BJ (cell line): Measurements from ENCODE around the gene DNHD1. TPM values are rescaled to one million over a fixed set of nuclear protein-coding genes. Genes with fewer than 3 reads are reported as not detected.

Experiments
- CTCF ChIA-PET: fragments of 350-600 bp; formaldehyde crosslinking; extraction: SDS; loops from one replicate; lab custom pipeline; 2021; ENCODE audit warnings: antibody characterized with exemption, inconsistent platforms; lab: Yijun Ruan, JAX
- POLR2A ChIA-PET: fragments of 300-600 bp; sonication (Branson Sonifier 250); formaldehyde crosslinking; extraction: SDS; loops from one replicate; lab custom pipeline; 2021; ENCODE audit warnings: antibody characterized with exemption; lab: Charles Lee
- DNase-seq: peaks from one replicate; pipeline ENCODE4 v3.0.0-alpha.2; 2011; ENCODE audit warnings: low read depth
- H3K27me3 ChIP-seq: 2 replicates; pipeline ENCODE4 v1.6.0; 2011; ENCODE audit warnings: low read length; ENCODE audit not compliant: control insufficient read depth, insufficient read depth
- H3K36me3 ChIP-seq: 2 replicates; pipeline ENCODE4 v1.5.1; 2011; ENCODE audit warnings: low read length; ENCODE audit not compliant: control insufficient read depth, insufficient read depth
- H3K4me3 ChIP-seq: 2 replicates; pipeline ENCODE4 v1.5.1; 2011; ENCODE audit warnings: low read depth, mild to moderate bottlenecking, control low read depth, low read length
- polyA plus RNA-seq: library from polyadenylated mRNA; depleted of rRNA; stranded (reverse); fragments of >200 nt; gene quantifications from 2 replicates; pipeline ENCODE4 v1.2.3, GENCODE V29; 2011
- TF ChIP-seq, protein P1 (sequence below): IDR thresholded peaks from 2 replicates; pipeline ENCODE4 v1.5.1; 2011; ENCODE audit warnings: low read depth, mild to moderate bottlenecking, control low read depth, inconsistent platforms, low read length, moderate library complexity; ENCODE audit not compliant: insufficient read depth

Gene DNHD1
- polyA plus RNA-seq, 1 experiment = 3.1 TPM

DNA sequence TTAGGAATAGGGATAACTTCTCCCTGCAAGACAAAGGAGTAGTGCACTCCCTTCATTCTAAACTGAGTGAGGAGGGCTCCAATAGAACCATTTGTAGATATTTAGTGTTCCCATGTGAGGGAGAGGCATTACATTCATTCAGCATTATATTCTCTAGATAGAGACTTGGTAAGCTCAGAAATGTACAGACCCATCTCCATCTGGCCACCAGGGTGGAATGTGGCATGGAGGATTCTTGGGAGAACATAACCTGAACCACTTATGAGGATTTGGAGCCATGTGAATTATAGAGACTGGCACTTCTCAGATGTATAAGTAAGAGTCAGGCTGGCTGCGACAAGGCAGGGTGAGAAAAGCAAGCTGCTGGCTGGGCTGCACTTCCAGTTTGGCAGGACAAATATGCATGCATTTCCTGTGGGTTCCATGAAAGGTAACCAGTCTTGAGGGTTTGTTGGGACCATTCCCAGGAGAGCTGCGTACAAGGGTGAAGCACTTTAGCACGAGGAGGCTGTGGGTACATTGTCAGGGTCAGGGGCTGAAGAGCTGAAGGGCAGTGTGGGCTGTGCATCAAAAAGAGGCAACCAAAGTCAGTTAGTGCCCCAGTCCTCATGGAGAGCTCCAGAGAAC is 97.2 kb downstream of the DNHD1 start:
- Histone ChIP-seq H3K27me3 (no peaks in the 10 kb centered on the region), H3K36me3 (peaks cover 11% of the 10 kb centered on the region), H3K4me3 (no peak overlapping the region)
- CTCF ChIA-PET = interaction anchor here (0.7 to 3.7 kb wide), 6 partner anchors 10 to 89 kb away, joined by 3 to 17 read pairs (median 4); partner anchors contain the start of genes ILK, MRPL17 and RRP8
- TF ChIP-seq, protein P1, sequence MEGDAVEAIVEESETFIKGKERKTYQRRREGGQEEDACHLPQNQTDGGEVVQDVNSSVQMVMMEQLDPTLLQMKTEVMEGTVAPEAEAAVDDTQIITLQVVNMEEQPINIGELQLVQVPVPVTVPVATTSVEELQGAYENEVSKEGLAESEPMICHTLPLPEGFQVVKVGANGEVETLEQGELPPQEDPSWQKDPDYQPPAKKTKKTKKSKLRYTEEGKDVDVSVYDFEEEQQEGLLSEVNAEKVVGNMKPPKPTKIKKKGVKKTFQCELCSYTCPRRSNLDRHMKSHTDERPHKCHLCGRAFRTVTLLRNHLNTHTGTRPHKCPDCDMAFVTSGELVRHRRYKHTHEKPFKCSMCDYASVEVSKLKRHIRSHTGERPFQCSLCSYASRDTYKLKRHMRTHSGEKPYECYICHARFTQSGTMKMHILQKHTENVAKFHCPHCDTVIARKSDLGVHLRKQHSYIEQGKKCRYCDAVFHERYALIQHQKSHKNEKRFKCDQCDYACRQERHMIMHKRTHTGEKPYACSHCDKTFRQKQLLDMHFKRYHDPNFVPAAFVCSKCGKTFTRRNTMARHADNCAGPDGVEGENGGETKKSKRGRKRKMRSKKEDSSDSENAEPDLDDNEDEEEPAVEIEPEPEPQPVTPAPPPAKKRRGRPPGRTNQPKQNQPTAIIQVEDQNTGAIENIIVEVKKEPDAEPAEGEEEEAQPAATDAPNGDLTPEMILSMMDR = no peak
- DNase-seq = no peak
- POLR2A ChIA-PET = no interaction called here

DNA sequence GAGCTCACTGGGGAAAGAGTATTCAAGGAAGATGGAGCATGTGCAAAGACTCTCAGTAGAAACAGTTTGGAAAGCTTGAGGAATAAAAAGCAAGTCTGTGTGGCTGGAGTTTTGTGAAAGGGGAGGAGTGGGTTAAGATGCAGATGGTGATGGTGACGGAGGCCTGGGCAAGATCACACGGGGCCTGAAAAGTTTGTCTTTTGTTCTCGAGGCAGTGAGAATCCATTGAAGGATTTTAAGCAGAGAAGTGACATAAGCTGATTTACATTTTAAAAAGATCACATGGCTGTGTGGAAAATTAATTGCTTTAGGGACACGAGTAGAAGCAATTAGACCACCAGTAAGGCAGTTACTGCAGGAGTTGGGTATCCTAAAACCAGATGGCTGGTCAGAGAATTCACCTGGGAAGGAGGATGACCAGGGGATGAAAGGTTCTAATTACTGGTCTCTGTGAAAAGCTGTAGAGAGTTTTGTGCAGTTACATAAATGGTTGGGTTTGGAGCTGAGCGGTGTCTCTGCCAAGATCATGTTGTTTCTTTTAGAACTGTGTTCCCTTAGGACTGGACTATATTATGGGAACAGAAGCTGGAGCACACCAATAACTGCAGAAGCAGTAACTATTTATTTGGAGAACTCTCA is 99.3 kb downstream of the DNHD1 start:
- TF ChIP-seq, protein P1 = no peak
- POLR2A ChIA-PET = no interaction called here
- H3K36me3 ChIP-seq = peaks cover 26% of the 10 kb centered on the region
- H3K27me3 ChIP-seq = no peaks in the 10 kb centered on the region
- CTCF ChIA-PET = interaction anchor here (0.6 to 3.7 kb wide), 5 partner anchors 7 to 92 kb away, joined by 3 to 17 read pairs (median 3); partner anchors contain the start of genes ILK and RRP8
- no peak for DNase-seq
- no peak overlapping the region for H3K4me3 ChIP-seq

DNA sequence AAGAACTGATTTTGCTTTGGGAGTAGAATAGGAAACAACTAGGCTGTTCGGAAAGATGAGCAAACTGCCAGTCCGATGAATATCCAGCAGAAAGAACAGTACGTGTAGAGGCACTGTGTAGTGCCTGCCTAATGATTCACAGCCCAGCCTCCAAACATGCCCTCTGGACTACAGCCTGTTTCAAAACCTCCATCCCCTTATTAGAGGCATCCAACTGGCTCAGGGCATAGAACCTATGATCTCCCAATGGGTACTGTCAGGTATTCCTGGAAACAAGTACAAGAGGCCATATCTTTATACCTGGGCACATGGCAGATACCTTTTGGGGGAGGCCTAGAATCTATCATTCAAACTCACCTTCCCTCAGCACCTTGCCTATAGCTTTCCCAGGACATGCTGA is 101.5 kb downstream of the DNHD1 start:
- ChIA-PET POLR2A (no interaction called here), CTCF (interaction anchor here (0.9 kb wide), 1 partner anchor 81 kb away, joined by 3 read pairs; no protein-coding TSS in a partner anchor)
- TF ChIP-seq, protein P1 = no peak
- H3K27me3 ChIP-seq = no peaks in the 10 kb centered on the region
- H3K36me3 ChIP-seq = peaks cover 27% of the 10 kb centered on the region
- H3K4me3 ChIP-seq = no peak overlapping the region
- no peak for DNase-seq

DNA sequence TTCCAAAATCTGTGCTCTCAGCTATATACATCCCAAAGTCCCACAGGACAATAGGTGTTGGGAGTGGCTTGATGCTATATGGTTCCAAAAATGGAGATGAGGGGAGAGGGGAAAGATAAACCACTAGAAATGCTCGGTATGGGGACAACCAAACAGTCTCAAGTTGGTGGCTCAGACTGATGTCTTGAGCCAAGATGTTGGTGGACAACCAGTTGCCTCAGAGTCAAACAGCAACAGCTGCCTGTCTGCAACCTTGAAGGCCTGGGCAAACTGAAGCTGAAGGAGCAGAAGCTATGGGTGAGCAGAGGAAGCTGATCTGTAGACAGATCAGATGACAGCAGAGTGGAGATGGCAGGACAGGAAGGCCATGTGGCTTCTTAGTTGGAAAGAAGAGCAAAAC is 102.4 kb downstream of the DNHD1 start:
- Histone ChIP-seq H3K27me3 (no peaks in the 10 kb centered on the region), H3K4me3 (no peak overlapping the region), H3K36me3 (peaks cover 26% of the 10 kb centered on the region)
- TF ChIP-seq, protein P1 = no peak
- DNase-seq = no peak
- POLR2A ChIA-PET = no interaction called here
- CTCF ChIA-PET = no interaction called here

DNA sequence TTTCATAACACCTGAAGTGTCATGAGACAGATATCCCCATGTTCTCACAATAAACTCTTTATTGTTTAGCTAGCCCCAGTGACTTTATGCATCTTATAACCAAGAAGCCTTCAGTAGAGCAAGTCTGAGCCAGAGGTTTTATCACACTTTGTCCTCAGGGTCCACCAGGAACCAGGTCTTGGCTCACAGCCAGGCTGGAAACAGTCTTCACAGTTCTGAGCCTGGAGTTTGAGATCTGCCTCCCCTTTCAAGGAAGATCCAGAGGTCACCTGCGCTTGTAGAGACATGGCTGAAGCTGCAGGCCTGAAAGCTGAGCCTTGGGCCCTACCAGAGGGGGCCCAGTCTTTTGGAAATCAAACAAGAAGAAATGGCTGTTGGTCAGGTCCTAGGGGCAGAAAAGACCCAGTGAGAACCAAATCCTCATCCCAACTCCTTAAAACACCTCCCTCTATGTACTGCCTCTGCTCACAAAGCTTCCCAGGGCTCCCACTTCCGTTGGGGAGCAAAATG is 102.9 kb downstream of the DNHD1 start:
- Histone ChIP-seq H3K4me3 (no peak overlapping the region), H3K27me3 (no peaks in the 10 kb centered on the region), H3K36me3 (peaks cover 24% of the 10 kb centered on the region)
- ChIA-PET POLR2A (no interaction called here), CTCF (no interaction called here)
- TF ChIP-seq, protein P1 = no peak
- DNase-seq = no peak
